ENCODE measurements around the gene CSTF1.
A peak's percentile ranks its signal among the peaks of the same experiment; 100 is the strongest.
"Not testable (repeated sequence)": the region's sequence is repeated elsewhere in the genome, so short reads cannot be mapped to it uniquely, and the experiment has no call there.

Gene CSTF1

GRCh38 chr20:56409521-56409920 is 17.1 kb downstream of the CSTF1 start:
- DNase-seq (ENCODE audit: low spot score), result no peak

- DNase-seq (ENCODE audit: low spot score), result no peak
Measured at GRCh38 chr20:56409956-56410355, 17.5 kb downstream of the CSTF1 start.

GRCh38 chr20:56411287-56411686 is 18.8 kb downstream of the CSTF1 start:
- DNase-seq (ENCODE audit: low spot score), result not testable (repeated sequence)

DNA sequence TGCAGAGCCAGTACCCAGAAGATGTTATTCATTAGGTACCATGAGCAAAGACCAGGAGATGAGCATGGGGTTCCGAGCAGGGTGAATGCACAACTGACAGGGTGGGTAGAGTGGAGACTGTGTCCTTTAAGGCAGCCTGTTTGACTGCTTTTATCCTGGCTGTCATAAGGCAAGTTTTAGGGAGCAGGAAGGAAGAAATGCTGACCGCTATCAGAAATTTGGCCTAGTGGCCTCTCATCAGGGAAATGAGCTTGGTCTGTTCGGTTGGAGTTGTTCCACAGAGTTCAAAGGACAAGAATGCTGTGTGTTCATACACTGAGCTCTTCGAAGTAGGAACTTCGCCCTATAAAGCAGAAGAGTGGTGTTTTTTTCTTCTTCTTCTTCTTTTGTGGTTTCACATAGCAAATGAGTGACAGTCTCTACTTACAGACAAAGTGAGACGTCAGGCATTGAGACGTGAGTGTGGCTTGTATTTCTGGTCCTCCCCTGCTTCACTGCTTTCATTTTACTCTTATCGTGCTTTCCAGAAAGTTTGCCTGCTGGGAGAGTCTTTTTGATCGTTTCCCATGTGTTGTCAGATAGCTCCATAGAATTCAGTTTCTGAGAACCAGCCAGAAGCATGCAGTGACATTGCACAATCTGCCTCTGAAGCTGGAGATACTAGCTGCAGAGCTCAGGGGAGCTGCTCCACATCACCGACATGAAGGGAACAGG is 19.5 kb downstream of the CSTF1 start, which contains the start of gene CASS4:
TSS of gene CASS4 (plus strand) at position 502 of the 714 bp plus-strand sequence. CDS start at position 701, 199 bp downstream.
- peak; percentile 65 for DNase-seq (ENCODE audit: low spot score)

- DNase-seq (ENCODE audit: low spot score), result no peak
Measured at GRCh38 chr20:56412473-56412790, 20.0 kb downstream of the CSTF1 start.

DNA sequence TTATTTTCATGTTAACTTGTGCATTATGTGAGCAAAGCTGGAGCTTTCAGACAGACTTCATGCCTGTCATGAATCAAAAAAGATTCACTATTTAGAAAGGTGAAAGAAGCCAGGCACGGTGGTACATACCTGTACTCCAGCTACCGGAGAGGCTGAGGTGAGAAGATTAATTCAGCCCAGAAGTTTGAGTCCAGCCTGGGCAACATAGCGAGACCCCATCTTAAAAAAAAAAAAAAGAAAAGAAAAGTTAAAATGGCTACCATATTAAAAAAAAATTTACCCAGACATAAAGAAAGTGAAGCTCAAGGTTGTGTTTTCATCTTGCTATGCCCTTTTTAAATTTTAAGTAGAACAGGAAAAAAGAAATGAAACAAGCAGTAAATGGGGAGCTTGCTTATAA is 20.5 kb downstream of the CSTF1 start:
- no peak for DNase-seq (ENCODE audit: low spot score)

- DNase-seq (ENCODE audit: low spot score), result peak; percentile 65
Measured at GRCh38 chr20:56414842-56415765, 22.7 kb downstream of the CSTF1 start.

DNA sequence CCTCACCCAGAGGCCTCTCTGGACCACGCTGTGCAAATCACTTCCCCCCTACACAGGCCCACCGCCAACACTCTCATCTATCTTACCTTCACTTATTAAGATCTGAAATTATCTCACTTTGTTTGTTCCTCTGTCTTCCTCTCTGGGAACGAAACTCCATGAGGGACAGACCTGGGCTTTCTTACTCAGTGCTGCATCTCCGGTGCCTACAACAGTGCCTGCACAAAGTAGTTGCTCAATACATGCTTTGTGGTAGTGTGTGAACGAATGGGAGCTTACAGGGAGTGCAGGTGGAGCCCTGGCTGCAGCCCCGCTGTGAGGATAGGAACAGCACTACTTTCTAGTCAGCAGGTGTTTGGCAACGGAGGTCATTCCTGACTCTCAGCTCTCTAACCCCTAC is 25.0 kb downstream of the CSTF1 start:
- no peak for DNase-seq (ENCODE audit: low spot score)

GRCh38 chr20:56417911-56418310 is 25.5 kb downstream of the CSTF1 start:
- no peak for DNase-seq (ENCODE audit: low spot score)

DNA sequence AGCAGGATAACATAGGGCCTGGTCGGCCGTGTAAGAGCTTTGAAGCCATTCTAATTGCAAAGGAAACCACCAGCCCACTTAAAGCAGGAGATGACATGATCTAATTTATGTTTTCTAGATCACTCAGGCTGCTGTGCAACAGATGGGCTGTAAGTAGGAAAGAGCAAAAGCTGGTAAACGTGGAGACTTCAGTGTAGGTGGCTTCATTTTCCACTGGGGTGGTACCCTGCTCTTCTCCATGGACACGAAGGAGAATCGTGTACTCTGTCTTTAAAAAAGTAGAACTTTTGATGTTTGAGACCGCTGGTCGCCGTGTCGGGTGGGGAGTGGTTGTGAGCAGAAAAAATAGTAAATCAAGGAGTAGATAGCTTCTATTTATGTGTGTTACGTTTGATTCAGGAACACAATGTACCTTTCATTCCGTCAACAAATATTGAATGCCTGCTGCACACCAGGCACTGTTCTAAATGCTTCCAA is 26.0 kb downstream of the CSTF1 start:
- peak; percentile 33 for DNase-seq (ENCODE audit: low spot score)

DNA sequence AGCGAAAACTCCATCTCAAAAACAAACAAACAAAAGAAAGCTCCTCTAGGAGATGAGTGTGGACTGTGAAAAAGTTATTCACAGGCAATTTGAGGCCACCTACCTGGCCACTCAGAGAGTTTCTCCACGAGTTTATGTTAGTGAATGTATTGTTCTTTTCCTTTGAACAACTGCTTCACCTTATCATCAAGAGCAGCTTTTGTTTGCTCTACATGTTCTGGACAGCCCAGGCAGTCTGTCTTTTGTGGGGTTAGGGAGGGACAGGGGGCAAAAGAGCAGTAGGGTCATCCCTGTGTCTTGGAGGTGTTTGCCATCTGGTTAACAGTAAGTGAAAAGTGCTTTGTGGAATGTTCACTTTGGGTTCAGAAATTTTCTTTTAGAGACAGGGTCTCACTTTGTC is 27.6 kb downstream of the CSTF1 start:
- DNase-seq (ENCODE audit: low spot score), result no peak

DNA sequence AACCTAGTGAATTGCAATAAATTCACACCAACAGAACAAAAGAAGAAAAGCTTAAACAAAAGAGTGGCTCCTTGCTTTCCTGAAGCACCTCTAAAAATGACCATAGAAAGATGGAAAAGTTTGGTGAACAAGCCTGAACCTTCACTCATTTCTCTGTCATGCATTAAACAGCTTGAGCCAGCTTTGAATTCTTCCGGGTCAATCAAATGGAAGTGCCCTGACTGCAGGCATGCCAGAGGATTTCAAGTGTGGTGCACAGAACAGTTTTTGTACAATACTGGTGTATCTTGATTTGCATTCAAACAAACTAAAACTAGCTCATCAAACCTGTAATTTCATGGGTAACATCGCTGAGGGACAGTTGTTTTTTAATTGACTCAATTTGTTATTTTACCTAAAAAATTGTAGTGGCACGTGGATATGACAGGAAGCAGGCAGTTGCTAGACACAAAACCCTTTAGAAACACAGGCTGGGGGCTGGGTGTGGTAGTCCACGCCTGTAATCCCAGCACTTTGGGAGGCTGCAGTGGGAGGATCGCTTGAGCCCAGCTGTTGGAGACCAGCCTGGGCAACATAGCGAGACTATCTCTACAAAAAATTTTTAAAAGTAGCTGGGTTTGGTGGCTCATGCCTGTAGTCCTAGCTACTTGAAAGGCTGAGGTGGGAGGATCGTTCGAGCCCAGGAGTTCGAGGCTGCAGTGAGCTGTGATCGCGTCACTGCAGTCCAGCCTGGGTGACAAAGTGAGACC is 28.7 kb downstream of the CSTF1 start:
- DNase-seq (ENCODE audit: low spot score), result no peak

GRCh38 chr20:56422076-56422823 is 29.8 kb downstream of the CSTF1 start:
- peak; percentile 32 for DNase-seq (ENCODE audit: low spot score)

- DNase-seq (ENCODE audit: low spot score), result no peak
Measured at GRCh38 chr20:56422824-56423189, 30.4 kb downstream of the CSTF1 start.

DNA sequence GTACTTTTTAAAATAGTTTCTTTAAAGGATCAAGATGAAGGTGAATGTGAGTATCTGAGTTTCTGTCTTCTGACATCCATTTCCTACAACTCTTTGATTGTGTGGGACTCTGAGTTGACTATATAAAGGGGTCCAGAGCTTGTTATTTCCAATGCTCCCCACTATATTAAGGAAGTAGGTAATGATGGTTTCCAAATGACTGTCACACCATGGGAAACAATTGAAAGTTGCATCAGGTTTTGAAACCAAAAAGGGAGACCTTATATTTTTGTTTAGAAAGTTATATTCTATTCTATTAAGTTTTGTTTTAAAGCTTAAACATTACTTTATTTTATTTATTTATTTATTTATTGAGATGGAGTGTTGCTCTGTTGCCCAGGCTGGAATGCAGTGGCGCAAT is 30.8 kb downstream of the CSTF1 start:
- no peak for DNase-seq (ENCODE audit: low spot score)

- no peak for DNase-seq (ENCODE audit: low spot score)
Measured at GRCh38 chr20:56423886-56424285, 31.4 kb downstream of the CSTF1 start.

DNA sequence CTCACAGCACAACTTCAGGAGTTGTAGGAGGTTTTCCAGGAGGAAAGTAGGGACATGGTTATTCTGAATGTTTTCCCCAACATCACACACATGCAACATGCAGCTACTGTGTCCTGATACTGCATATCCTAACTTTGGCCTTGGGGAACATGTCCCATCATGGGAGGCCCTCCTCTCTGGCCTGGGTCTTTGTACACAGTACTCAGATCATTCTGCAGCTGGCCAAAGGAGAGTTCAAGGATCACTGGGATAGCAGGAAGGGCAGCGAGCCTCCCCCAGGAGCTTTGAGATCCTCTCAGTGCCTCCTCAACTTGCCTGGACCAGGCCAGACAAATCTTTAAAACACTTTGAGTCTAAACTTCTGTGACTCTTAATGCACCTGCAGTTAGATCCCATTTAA is 32.5 kb downstream of the CSTF1 start:
- no peak for DNase-seq (ENCODE audit: low spot score)

GRCh38 chr20:56426026-56426425 is 33.6 kb downstream of the CSTF1 start:
- no peak for DNase-seq (ENCODE audit: low spot score)

- no peak for DNase-seq (ENCODE audit: low spot score)
Measured at GRCh38 chr20:56426926-56427325, 34.5 kb downstream of the CSTF1 start.

- DNase-seq (ENCODE audit: low spot score), result no peak
Measured at GRCh38 chr20:56427797-56428196, 35.4 kb downstream of the CSTF1 start.

DNA sequence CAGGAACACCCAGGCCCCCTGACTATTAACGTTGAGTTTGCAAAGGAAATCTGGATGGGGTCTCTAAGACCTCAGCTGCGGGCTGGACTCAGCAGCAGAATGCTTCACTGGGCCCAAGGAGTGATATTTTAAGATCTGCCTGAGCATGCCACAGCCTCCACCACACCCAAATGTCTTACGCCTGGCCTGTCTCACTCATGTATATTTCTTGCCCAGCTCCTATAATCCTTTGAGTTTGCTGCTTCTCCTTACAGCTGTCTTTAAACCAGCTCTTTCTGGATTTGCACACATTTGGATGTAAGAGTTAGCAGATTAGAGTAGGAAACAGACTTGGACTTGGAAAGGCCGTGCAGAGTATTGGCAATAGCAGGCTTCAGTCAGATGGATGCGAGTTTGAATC is 36.0 kb downstream of the CSTF1 start:
- no peak for DNase-seq (ENCODE audit: low spot score)

DNA sequence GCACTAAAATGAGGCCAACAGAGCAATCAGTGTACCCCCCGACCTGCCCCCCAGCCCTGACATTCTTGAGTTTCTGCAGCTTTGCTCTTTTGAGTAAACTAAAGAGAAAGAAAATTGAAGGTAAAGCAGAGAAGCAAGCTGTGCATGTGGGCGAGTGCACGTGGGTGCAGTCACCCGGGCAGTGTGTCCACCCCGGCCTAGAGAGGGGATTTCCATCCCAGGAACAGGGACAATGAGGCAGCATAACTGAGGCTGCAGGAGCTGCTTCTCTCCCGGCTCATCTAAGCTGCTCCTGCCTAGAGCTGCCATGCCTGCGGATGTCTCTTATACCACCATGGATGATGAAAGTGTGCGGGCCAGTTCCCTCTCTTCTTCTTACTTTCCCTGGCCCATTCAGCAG is 36.4 kb downstream of the CSTF1 start:
- no peak for DNase-seq (ENCODE audit: low spot score)

All from CD4-positive, alpha-beta T cell treated with Interleukin-2 at 100 ng/mL for 4 hours (primary cell).